Measurements from ENCODE around the gene COL1A1.
A peak's percentile ranks its signal among the peaks of the same experiment; 100 is the strongest.

Gene COL1A1

GRCh38 chr17:50141026-50141744 lies 60.2 kb downstream of the COL1A1 start:
- no peak for DNase-seq (ENCODE audit: low read depth)

- peak; percentile 72 for DNase-seq (ENCODE audit: low read depth)
Observed at GRCh38 chr17:50139950-50140885, 61.2 kb downstream of the COL1A1 start.

GRCh38 chr17:50139185-50139783 lies 62.1 kb downstream of the COL1A1 start:
- DNase-seq (ENCODE audit: low read depth), result no peak

GRCh38 chr17:50137042-50137441 lies 64.4 kb downstream of the COL1A1 start:
- DNase-seq (ENCODE audit: low read depth), result no peak

GRCh38 chr17:50136096-50136687 lies 65.2 kb downstream of the COL1A1 start:
- no peak for DNase-seq (ENCODE audit: low read depth)

- no peak for DNase-seq (ENCODE audit: low read depth)
Observed at GRCh38 chr17:50135316-50136095, 65.9 kb downstream of the COL1A1 start.

- no peak for DNase-seq (ENCODE audit: low read depth)
Observed at GRCh38 chr17:50134206-50135110, 67.0 kb downstream of the COL1A1 start.

- no peak for DNase-seq (ENCODE audit: low read depth)
Observed at GRCh38 chr17:50133769-50134099, 67.7 kb downstream of the COL1A1 start.
